Stimulated activated naive CD4-positive, alpha-beta T cell treated with Interleukin-2 at 50 U/mL for 16 hours (primary cell): Measurements from ENCODE around the gene ROCK1.
"Not testable (repeated sequence)": the region's sequence is repeated elsewhere in the genome, so short reads cannot be mapped to it uniquely, and the experiment has no call there.

Experiments
- DNase-seq: peaks from one replicate; lab custom pipeline; 2025; lab: John Stamatoyannopoulos, UW

ROCK1 gene

DNA sequence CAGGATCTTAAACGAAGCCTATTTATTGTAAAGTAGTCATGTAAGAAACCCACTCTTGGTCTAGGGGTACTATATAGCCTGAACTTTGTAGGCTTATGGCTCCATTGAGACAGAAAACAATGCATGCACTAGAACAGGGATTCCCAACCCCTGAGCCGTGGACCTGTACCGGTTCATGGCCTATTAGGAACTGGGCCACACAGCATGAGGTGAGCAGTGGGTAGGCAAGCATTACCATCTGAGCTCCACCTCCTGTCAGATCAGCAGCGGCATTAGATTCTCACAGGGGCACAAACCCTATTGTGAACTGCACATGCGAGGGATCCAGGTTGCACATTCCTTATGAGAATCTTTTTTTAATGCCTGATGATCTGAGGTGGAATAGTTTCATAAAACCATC is 59.2 kb downstream of the ROCK1 start:
- DNase-seq = no peak

DNA sequence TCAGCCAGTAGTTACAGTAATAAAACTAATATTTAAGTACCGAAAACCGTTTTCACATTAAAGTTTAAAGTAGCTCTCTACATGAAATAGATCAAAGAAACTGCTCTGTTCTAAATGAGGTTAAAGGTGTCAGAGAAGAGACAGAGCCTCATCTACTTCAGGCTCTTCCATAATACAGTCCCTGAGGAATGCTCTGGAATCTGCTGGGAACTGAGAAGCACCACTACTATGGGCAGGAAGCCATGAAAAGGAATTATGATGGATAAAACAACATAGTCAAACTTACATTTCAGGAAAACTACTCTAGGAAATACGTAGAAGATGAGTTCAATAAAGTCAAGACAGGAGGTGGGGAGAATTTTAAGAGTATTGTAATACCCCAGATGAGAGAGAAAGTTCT is 60.0 kb downstream of the ROCK1 start:
- no peak for DNase-seq

DNA sequence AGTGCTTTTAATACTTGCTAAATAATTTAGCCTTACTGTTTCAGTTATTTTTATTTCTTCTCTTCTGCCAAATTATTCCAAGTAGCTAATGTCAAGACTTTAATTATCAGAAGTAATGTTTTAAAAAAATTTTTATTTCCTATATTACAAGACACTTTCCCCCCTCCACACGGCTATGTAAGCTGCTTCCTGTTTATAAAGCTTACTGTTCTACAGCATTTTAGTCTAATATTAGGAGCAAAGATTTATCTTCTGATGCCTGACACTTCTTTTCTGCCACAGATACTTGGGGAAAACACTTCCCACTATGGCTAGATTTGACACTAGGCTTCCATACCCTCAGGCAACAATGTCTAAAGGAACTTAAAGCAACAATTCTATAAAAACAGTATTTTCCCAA is 62.3 kb downstream of the ROCK1 start:
- no peak for DNase-seq

DNA sequence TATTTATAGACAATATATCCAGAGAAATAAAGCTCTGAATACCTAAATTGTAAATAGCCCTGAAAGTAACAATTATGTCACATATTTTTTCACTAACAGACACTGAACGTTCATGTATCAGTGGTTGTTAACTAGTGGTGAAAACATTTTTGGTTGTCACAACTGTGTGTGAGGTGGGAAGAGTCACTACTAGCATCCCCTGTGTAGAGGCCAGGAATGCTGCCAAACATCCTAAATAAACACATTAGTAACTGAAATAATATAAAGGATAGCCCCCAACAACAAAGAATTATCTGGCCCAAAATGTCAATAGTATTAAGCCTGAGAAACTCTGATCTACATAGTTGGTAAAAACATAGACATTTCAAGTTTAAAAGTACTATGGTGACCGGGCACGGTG is 64.5 kb downstream of the ROCK1 start:
- DNase-seq = no peak

DNA sequence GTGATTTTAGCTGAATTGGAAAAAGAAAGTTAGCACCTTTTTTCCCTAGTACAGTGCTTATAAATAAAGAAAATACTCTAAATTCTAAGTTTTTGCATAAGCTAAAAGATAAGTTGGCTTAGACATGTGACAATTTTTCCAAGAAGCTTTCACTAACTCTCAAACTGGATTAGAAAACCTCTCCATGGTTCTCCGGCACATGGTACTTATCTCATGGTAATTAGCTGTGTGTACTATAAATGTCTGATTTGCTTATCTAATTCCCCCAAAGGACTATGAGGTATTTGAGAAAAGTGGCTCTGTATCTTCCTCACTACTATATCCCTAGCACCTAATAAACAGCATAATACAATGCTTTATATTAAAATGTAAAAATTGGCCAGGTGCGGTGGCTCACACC is 71.1 kb downstream of the ROCK1 start:
- DNase-seq = no peak

DNA sequence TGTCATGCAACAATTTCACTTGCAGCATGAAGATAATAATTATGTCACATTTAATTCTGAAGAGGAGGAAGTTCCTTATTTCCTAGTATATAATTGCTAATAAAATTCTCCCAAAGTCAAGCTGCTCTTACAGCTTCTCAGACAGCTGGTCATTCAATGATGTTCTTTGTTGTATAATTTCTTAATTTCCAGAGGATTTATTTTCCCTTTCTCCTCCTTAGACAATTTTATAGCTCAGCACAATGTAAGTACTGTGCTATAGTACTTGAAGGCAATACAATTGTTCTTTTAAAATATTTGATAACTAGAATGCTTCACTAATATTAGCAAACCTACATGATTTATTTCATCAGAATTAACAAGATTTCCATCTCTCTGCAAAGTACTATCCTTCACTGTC is 73.4 kb downstream of the ROCK1 start:
- DNase-seq = no peak

DNA sequence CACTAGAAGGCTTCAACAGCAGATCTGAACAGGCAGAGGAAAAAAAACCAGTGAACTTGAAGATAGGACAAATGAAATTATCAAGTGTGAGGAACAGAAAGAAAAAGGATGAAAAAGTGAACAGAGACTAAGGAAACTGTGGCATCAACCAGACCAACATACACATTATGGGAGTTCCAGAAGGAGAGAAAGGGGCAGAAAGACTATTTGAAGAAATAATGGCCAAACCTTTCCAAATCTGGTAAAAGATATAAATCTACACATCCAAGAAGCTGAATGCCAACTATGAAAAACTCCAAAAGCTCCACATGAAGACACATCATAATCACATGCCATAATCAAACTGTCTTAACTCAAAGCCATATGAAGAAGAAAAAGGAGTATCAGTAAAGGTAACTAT is 79.8 kb downstream of the ROCK1 start:
- DNase-seq = no peak

GRCh38 chr18:21018257-21018656 is 93.4 kb downstream of the ROCK1 start:
- DNase-seq = not testable (repeated sequence)

DNA sequence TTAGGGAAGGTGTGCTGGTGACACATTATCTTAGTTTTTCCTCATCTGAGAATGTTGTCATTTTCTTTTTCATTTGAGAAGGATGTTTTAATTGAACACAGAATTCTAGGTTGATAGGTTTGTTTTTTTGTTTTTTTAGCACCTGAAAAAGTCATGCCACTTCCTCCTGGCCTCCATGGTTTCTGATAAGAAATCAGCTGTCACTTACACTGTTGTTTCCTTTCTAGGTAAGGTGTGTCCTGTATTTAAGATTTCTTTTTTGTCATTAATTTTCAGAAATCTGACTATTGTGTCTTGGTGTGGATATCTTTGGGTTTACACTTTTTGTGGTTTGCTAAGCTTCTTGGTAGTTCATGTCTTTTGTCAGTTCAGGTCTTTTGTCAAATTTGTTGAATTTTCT is 99.3 kb downstream of the ROCK1 start:
- DNase-seq = no peak

GRCh38 chr18:21004726-21005125 is 106.9 kb downstream of the ROCK1 start:
- DNase-seq = no peak

GRCh38 chr18:21000667-21001066 is 110.9 kb downstream of the ROCK1 start:
- DNase-seq = no peak

GRCh38 chr18:20997371-20997770 is 114.2 kb downstream of the ROCK1 start:
- DNase-seq = no peak

GRCh38 chr18:20996418-20996817 is 115.2 kb downstream of the ROCK1 start:
- DNase-seq = no peak

DNA sequence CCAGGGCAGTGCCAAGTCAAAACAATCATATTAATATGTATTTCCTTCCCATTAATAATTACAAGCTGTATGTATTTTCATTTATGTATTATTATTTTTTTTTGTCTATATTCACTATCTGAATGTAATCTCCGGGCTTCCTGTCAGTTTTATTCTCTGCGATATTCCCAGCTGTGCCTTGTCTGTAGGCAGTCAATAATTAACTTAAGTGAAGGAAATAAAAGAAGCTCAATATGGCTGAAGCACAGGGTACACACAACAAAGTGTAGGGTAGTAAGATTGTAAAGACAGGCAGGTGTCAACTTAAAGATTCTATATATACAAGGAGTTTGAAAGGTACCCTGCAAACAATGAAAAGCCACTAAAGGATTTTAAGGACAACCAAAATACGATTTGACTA is 122.9 kb downstream of the ROCK1 start:
- DNase-seq = no peak

- no peak for DNase-seq
Observed at GRCh38 chr18:20975077-20975476, 136.5 kb downstream of the ROCK1 start.

- DNase-seq = no peak
Observed at GRCh38 chr18:20971886-20972267, 139.7 kb downstream of the ROCK1 start.

DNA sequence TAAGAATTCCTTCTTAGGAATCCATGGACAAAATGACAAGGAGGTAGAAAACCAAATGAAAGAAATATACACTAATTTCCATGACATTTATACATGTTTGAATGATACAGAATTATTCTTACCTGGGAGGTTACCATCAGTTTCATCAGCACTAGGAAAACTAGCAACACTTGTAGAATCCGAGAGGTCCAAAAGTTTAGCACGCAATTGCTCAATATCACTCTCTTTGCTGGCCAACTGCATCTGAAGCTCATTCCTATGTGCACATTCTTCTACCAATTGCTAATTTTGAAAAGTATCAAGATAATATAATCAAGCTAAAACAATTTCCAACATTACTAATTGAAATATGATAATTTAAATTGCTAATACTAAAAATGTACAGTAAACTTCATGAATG is 144.8 kb downstream of the ROCK1 start:
- no peak for DNase-seq

DNA sequence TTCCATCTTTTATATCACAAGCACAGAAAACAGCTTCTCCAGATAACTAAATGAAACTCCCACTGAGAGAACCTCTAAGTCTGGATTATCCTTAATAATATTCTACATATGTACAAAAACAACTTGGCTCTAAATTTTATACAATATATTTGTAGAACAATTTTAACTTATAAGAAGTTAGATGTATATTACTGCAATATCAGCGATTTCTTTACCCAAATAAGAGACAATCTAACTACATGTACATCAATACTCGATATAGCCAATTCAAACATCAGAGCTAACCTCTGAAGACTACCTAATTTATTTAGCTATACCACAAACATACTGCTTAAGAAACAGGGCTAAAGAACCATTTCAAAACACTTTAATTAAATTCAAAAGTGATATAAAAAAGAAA is 148.6 kb downstream of the ROCK1 start:
- DNase-seq = no peak

- DNase-seq = no peak
Observed at GRCh38 chr18:20960735-20961134, 150.9 kb downstream of the ROCK1 start.

DNA sequence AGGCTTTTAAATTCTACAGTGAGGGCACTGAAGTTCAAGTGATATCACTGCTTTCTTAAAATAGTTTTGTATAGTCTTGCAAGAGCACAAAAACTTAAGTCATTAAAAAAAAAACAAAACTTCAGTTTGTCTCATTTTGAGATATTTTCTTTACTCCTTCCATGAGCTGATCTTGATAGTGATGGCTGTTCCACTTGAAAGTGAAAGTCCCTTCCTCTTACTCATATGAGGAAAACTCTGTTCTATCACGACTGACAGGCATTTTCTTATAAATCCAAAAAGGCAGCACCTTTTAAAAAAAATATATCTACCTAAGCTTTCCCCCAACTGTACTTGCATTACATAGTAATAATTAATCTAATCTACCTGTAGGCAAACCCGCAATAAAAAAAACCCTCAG is 160.8 kb downstream of the ROCK1 start:
- DNase-seq = not testable (repeated sequence)
